WTC11 (cell line): Measurements from ENCODE around the gene PDZRN3. TPM values are rescaled to one million over a fixed set of nuclear protein-coding genes. Genes with fewer than 3 reads are reported as not detected.

Source experiments
- ATAC-seq: fragments of 200-7000 bp; cut with Tn5 transposase; 2 replicates; pipeline ENCODE4 v1.10.0; 2021; ENCODE audit warnings: mild to moderate bottlenecking, moderate library complexity
- CTCF ChIA-PET: fragments of 300-600 bp; sonication (Branson Sonifier 250); formaldehyde crosslinking; loops from one replicate; lab custom pipeline; 2021; ENCODE audit warnings: antibody characterized with exemption; lab: Charles Lee
- POLR2A ChIA-PET: fragments of 350-600 bp; sonication (Branson Sonifier 250); formaldehyde crosslinking; loops from one replicate; lab custom pipeline; 2021; ENCODE audit warnings: antibody characterized with exemption; lab: Charles Lee
- DNase-seq: peaks from one replicate; pipeline ENCODE4 v3.0.0; 2021; ENCODE audit warnings: low spot score
- H3K27ac Mint-ChIP-seq: 2 replicates; pipeline ENCODE4 v1.8.0; 2021; ENCODE audit warnings: mixed read lengths
- H3K27me3 Mint-ChIP-seq: 2 replicates; pipeline ENCODE4 v1.8.0; 2021; ENCODE audit warnings: low read depth, mild to moderate bottlenecking, moderate library complexity, mixed read lengths
- H3K36me3 Mint-ChIP-seq: 2 replicates; pipeline ENCODE4 v1.8.0; 2021; ENCODE audit warnings: mixed read lengths
- H3K4me1 Mint-ChIP-seq: 2 replicates; pipeline ENCODE4 v1.8.0; 2022; ENCODE audit warnings: mixed read lengths
- H3K4me3 Mint-ChIP-seq: 2 replicates; pipeline ENCODE4 v1.8.0; 2021; ENCODE audit warnings: mild to moderate bottlenecking, moderate library complexity, mixed read lengths
- H3K9me3 Mint-ChIP-seq: 2 replicates; pipeline ENCODE4 v1.8.0; 2021; ENCODE audit warnings: mixed read lengths
- AFF4 ChIP-seq: sonication (generic); formaldehyde crosslinking; IDR thresholded peaks from 2 replicates; pipeline ENCODE4 v1.8.1; 2023; ENCODE audit warnings: mild to moderate bottlenecking, missing genetic modification reagents, borderline replicate concordance
- ARID4B ChIP-seq: sonication (generic); formaldehyde crosslinking; IDR thresholded peaks from 2 replicates; pipeline ENCODE4 v1.8.0; 2023; ENCODE audit warnings: missing genetic modification reagents, mild to moderate bottlenecking, borderline replicate concordance
- ATF6 ChIP-seq: sonication (generic); formaldehyde crosslinking; IDR thresholded peaks from 2 replicates; pipeline ENCODE4 v1.8.1; 2023; ENCODE audit warnings: mild to moderate bottlenecking, missing genetic modification reagents
- CREB1 ChIP-seq: sonication (generic); formaldehyde crosslinking; IDR thresholded peaks from 2 replicates; pipeline ENCODE4 v1.8.0; 2023; ENCODE audit warnings: mild to moderate bottlenecking, missing genetic modification reagents
- E2F5 ChIP-seq: sonication (generic); formaldehyde crosslinking; IDR thresholded peaks from 2 replicates; pipeline ENCODE4 v1.8.1; 2022; ENCODE audit warnings: mild to moderate bottlenecking, moderate library complexity, missing genetic modification reagents
- FOXK1 ChIP-seq: sonication (generic); formaldehyde crosslinking; IDR thresholded peaks from 2 replicates; pipeline ENCODE4 v1.8.0; 2022; ENCODE audit warnings: mild to moderate bottlenecking, moderate library complexity, missing genetic modification reagents
- FOXP1 ChIP-seq: sonication (generic); formaldehyde crosslinking; IDR thresholded peaks from 2 replicates; pipeline ENCODE4 v1.8.0; 2022; ENCODE audit warnings: missing genetic modification reagents, mild to moderate bottlenecking, moderate library complexity, borderline replicate concordance
- GRHL2 ChIP-seq: fragments of 250-450 bp; sonication (Bioruptor Pico); IDR thresholded peaks from 2 replicates; pipeline ENCODE4 v1.8.0; 2022; ENCODE audit warnings: mild to moderate bottlenecking, moderate library complexity; ENCODE audit not compliant: insufficient replicate concordance, severe bottlenecking
- SP1 ChIP-seq: sonication (generic); formaldehyde crosslinking; conservative IDR thresholded peaks from 2 replicates; pipeline ENCODE4 v1.8.1; 2022; ENCODE audit warnings: missing genetic modification reagents
- STAT6 ChIP-seq: sonication (generic); formaldehyde crosslinking; conservative IDR thresholded peaks from 2 replicates; pipeline ENCODE4 v1.8.1; 2023; ENCODE audit warnings: mild to moderate bottlenecking, low read depth, missing genetic modification reagents, moderate library complexity
- TEAD1 ChIP-seq: sonication (generic); formaldehyde crosslinking; IDR thresholded peaks from 2 replicates; pipeline ENCODE4 v1.8.0; 2022; ENCODE audit warnings: mild to moderate bottlenecking, missing genetic modification reagents
- TEAD4 ChIP-seq: sonication (generic); formaldehyde crosslinking; IDR thresholded peaks from 2 replicates; pipeline ENCODE4 v1.8.0; 2022; ENCODE audit warnings: mild to moderate bottlenecking, missing genetic modification reagents
- ZNF263 ChIP-seq: sonication (generic); formaldehyde crosslinking; IDR thresholded peaks from 2 replicates; pipeline ENCODE4 v1.8.1; 2022; ENCODE audit warnings: low read depth, mild to moderate bottlenecking, moderate library complexity, missing genetic modification reagents
- ZNF416 ChIP-seq: fragments of 250-450 bp; sonication (Bioruptor Pico); IDR thresholded peaks from 2 replicates; pipeline ENCODE4 v1.9.0; 2021; ENCODE audit warnings: mild to moderate bottlenecking, inconsistent platforms
- ZNF423 ChIP-seq: fragments of 250-450 bp; sonication (Bioruptor Pico); IDR thresholded peaks from 2 replicates; pipeline ENCODE4 v2.1.2; 2022; ENCODE audit warnings: mild to moderate bottlenecking, moderate library complexity
- total RNA-seq: library from RNA; stranded (reverse); gene quantifications from 3 replicates; pipeline ENCODE4 v1.2.3, GENCODE V29; 2021

PDZRN3 gene
- total RNA-seq, 1 experiment from 2014 or later = 9.5 TPM

- CTCF ChIA-PET = interaction anchor here (0.9 to 1.5 kb wide), 2 partner anchors 11 to 23 kb away, joined by 3 to 7 read pairs; no protein-coding TSS in a partner anchor
- H3K27me3 Mint-ChIP-seq = no peaks in the 10 kb centered on the region
Observed at GRCh38 chr3:73491287-73491662, 133.5 kb downstream of the PDZRN3 start.

GRCh38 chr3:73490453-73491286 is 134.1 kb downstream of the PDZRN3 start:
- CTCF ChIA-PET = interaction anchor here (0.9 to 1.5 kb wide), 4 partner anchors 12 to 299 kb away, joined by 3 to 7 read pairs (median 4); no protein-coding TSS in a partner anchor
- peak overlapping the region; percentile 92 for H3K27ac Mint-ChIP-seq
- peak; percentile 84 for ATAC-seq
- peak; percentile 42 for DNase-seq
- H3K27me3 Mint-ChIP-seq = no peaks in the 10 kb centered on the region
- H3K9me3 Mint-ChIP-seq = no peaks in the 10 kb centered on the region
- peaks cover 71% of the 10 kb centered on the region for H3K4me1 Mint-ChIP-seq
- POLR2A ChIA-PET = interaction anchor here (0.6 kb wide), 1 partner anchor 1173 kb away, joined by 5 read pairs; no protein-coding TSS in a partner anchor
- no peak overlapping the region; the same call in 1 of the 2 replicates for H3K4me3 Mint-ChIP-seq
- no peaks in the 10 kb centered on the region for H3K36me3 Mint-ChIP-seq
- TF ChIP-seq ATF6 (CRISPR knock-in tag) (no peak), TEAD4 (CRISPR knock-in tag) (no peak), FOXK1 (CRISPR knock-in tag) (0 out of 2 replicates have a peak, but pooled peaks have one; percentile 50), SP1 (CRISPR knock-in tag) (0 out of 2 replicates have a peak, but pooled peaks have one; percentile 23), STAT6 (CRISPR knock-in tag) (no peak), ZNF423 (CRISPR knock-in tag) (peak; percentile 95), ARID4B (no peak)

More at GRCh38 chr3:73491287-73491662, 133.5 kb downstream of the PDZRN3 start:
- POLR2A ChIA-PET = interaction anchor here (0.6 kb wide), 1 partner anchor 1173 kb away, joined by 5 read pairs; no protein-coding TSS in a partner anchor
- DNase-seq = no peak
- H3K9me3 Mint-ChIP-seq = no peaks in the 10 kb centered on the region
- peaks cover 71% of the 10 kb centered on the region for H3K4me1 Mint-ChIP-seq
- no peak overlapping the region for H3K4me3 Mint-ChIP-seq
- peak overlapping the region; percentile 92 for H3K27ac Mint-ChIP-seq
- TF ChIP-seq CREB1 (CRISPR knock-in tag) (no peak), GRHL2 (CRISPR knock-in tag) (no peak), FOXP1 (CRISPR knock-in tag) (no peak), ZNF263 (CRISPR knock-in tag) (no peak), TEAD1 (CRISPR knock-in tag) (no peak), ZNF416 (CRISPR knock-in tag) (no peak), E2F5 (CRISPR knock-in tag) (no peak), AFF4 (CRISPR knock-in tag) (no peak)
- TF ChIP-seq, all 79 proteins: peak for 0
- no peak for ATAC-seq
- no peaks in the 10 kb centered on the region for H3K36me3 Mint-ChIP-seq
